WTC11 (cell line): ENCODE results near the gene SLC25A46.

Experiments used
- ATF1 ChIP-seq: sonication (generic); formaldehyde crosslinking; IDR thresholded peaks from 2 replicates; pipeline ENCODE4 v1.8.1; 2023; ENCODE audit warnings: mild to moderate bottlenecking, moderate library complexity, missing genetic modification reagents
- ATF3 ChIP-seq: sonication (generic); formaldehyde crosslinking; conservative IDR thresholded peaks from 2 replicates; pipeline ENCODE4 v1.8.1; 2022; ENCODE audit warnings: mild to moderate bottlenecking, missing genetic modification reagents
- CBFB ChIP-seq: sonication (generic); formaldehyde crosslinking; IDR thresholded peaks from 2 replicates; pipeline ENCODE4 v1.8.1; 2022; ENCODE audit warnings: mild to moderate bottlenecking, low read depth, missing genetic modification reagents
- CREB1 ChIP-seq: sonication (generic); formaldehyde crosslinking; IDR thresholded peaks from 2 replicates; pipeline ENCODE4 v1.8.0; 2023; ENCODE audit warnings: mild to moderate bottlenecking, missing genetic modification reagents
- CTCF ChIP-seq: fragments of 200-600 bp; IDR thresholded peaks from 2 replicates; pipeline ENCODE4 v1.8.0; 2022; ENCODE audit warnings: antibody characterized with exemption
- ESRRA ChIP-seq: sonication (generic); formaldehyde crosslinking; IDR thresholded peaks from 2 replicates; pipeline ENCODE4 v1.8.1; 2022; ENCODE audit warnings: mild to moderate bottlenecking, missing genetic modification reagents, borderline replicate concordance
- ETV6 ChIP-seq: sonication (generic); formaldehyde crosslinking; IDR thresholded peaks from 2 replicates; pipeline ENCODE4 v1.8.1; 2022; ENCODE audit warnings: mild to moderate bottlenecking, missing genetic modification reagents
- FOXJ3 ChIP-seq: sonication (generic); formaldehyde crosslinking; IDR thresholded peaks from 2 replicates; pipeline ENCODE4 v1.9.0; 2021; ENCODE audit warnings: missing genetic modification reagents, mild to moderate bottlenecking, borderline replicate concordance
- JUN ChIP-seq: sonication (generic); formaldehyde crosslinking; IDR thresholded peaks from 2 replicates; pipeline ENCODE4 v1.8.0; 2023; ENCODE audit warnings: mild to moderate bottlenecking, missing genetic modification reagents
- SP1 ChIP-seq: sonication (generic); formaldehyde crosslinking; conservative IDR thresholded peaks from 2 replicates; pipeline ENCODE4 v1.8.1; 2022; ENCODE audit warnings: missing genetic modification reagents
- ZNF671 ChIP-seq: fragments of 250-450 bp; sonication (Bioruptor Pico); IDR thresholded peaks from 2 replicates; pipeline ENCODE4 v1.8.0; 2021; ENCODE audit warnings: mild to moderate bottlenecking

- TF ChIP-seq JUN (CRISPR knock-in tag) = no peak
- no peak for TF ChIP-seq ETV6 (CRISPR knock-in tag)
- no peak for TF ChIP-seq CTCF
- no peak for TF ChIP-seq SP1 (CRISPR knock-in tag)
- no peak for TF ChIP-seq ATF1 (CRISPR knock-in tag)
- no peak for TF ChIP-seq ESRRA (CRISPR knock-in tag)
- no peak for TF ChIP-seq FOXJ3 (CRISPR knock-in tag)
- TF ChIP-seq CBFB (CRISPR knock-in tag) = no peak
- no peak for TF ChIP-seq ZNF671 (CRISPR knock-in tag)
- TF ChIP-seq ATF3 (CRISPR knock-in tag) = no peak
- no peak for TF ChIP-seq CREB1
Measured at GRCh38 chr5:110735556-110735955, 3.3 kb upstream of the SLC25A46 start.
